GM21576 (cell line): ENCODE data around the gene CD2AP.
"Not testable (repeated sequence)": the region's sequence is repeated elsewhere in the genome, so short reads cannot be mapped to it uniquely, and the experiment has no call there.

Experiments
- ATAC-seq: cut with Tn5 transposase; IDR thresholded peaks from one replicate; pipeline ENCODE4 v1.9.1; 2021; ENCODE audit warnings: mild to moderate bottlenecking, moderate library complexity; ENCODE audit not compliant: unreplicated experiment

CD2AP gene

DNA sequence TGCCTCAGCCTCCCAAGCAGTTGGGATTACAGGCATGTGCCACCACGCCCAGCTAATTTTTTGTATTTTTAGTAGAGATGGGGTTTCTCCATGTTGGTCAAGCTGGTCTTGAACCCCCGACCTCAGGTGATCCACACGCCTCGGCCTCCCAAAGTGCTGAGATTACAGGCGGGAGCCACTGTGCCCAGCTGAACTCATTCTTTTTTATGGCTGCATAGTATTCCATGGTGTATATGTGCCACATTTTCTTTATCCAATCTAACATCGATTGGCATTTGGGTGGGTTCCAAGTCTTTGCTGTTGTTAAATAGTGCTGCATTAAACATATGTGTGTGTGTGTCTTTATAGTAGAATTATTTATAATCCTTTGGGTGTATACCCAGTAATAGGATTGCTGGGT is 78.9 kb downstream of the CD2AP start:
- not testable (repeated sequence) for ATAC-seq

DNA sequence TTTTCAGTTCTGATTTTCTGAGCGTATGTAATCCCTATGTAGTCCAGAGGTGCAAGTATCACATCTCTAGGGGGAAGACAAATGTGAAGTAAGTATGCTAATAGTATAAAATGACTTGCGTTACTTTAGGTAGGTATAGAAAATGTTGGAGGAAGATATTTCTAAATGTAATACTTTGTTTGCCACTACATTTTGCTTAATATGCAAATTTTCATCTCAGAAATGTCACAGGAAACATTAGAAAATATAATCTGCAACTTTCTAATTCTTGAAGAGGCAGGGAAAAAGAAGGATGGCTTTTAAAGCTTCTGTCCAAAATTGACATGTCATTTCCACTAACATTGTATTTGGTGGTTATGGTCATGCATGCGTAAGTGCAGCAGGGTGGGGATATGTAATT is 85.6 kb downstream of the CD2AP start:
- ATAC-seq = no peak

DNA sequence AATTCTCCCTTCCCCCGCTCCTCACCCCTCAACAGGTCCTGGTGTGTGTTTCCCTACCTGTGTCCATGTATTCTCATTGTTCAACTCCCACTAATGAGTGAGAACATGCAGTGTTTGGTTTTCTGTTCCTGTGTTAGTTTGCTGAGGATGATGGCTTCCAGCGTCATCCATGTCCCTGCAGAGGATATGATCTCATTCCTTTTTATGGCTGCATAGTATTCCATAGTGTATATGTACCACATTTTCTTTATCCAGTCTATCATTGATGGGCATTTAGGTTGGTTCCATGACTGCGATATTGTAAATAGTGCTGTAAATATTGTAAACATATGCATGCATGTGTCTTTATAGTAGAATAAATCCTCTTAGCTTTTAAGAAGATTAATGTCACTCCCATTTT is 89.0 kb downstream of the CD2AP start:
- ATAC-seq = not testable (repeated sequence)

DNA sequence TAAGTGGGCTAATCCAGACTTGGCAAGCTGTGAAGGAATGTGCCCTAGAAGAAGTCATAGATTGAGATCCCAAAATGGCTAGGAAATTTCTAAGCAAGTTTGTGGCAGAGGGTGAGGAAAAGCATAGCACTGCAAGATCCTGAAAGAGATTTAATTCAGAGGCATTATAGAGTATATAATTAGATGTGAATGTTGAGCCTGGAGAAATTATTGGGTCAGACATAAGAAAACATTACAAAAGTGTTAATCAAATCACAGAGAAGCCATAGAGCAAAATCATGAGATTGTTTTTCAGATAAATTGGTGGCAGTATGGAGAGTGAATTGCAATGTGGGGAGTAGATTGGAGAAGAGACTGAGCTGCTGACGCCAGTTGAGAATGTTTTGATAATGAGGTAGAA is 90.0 kb downstream of the CD2AP start:
- no peak for ATAC-seq

DNA sequence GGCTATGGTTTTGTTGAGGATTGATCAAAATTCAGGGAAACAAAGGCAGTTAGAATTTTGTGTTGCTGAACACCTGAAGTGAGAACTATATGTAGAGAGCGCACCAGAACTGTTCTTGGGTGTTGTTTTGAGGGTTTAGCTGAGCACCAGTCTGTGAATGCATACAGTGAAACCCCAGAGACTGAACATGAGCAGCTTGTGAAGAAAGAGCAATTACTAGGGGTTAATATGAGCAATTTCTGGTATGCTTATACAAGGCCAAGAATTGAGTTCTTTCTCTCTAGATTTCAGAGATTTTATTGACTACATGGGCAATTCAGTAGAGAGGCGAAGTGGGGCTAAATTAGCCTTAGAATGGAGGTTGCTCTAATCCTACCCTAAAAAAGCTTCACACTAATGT is 93.9 kb downstream of the CD2AP start:
- ATAC-seq = no peak

DNA sequence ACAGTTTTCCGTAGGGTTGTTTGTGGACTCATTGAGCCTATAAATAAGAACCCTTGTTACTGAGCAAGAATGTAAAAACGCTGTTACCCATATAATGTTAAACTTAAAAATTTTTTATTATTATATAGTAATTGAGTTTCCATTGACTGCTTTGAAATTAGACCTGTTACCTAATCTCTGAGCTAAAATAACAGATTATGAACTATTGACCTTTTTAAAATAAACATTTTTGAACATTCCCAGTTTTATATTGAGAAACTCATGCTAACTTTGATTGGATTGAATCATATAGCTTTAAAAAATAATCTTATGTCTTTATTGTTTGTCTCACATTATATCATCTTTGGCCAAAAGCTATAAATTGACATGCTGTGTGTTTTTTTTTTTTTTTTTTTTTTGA is 95.5 kb downstream of the CD2AP start:
- ATAC-seq = no peak

DNA sequence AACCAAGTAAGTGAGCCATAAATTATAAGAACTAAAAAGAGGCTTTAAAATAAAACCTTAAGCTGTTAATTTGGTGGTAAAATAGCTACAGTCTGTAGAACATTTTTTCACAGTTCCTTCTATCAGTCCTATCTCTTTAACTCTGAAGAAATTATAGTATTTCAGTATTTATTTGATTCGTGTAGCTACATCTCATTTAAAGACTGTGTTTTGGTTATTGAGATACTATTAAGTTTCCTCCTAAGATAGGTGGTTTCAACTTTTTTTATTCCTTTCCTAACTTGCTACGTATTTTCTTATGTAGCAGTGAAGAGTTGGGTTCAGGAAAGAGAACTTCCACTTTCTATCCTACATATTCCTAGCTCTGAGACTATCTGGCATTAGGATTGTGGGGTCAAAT is 97.2 kb downstream of the CD2AP start:
- no peak for ATAC-seq

DNA sequence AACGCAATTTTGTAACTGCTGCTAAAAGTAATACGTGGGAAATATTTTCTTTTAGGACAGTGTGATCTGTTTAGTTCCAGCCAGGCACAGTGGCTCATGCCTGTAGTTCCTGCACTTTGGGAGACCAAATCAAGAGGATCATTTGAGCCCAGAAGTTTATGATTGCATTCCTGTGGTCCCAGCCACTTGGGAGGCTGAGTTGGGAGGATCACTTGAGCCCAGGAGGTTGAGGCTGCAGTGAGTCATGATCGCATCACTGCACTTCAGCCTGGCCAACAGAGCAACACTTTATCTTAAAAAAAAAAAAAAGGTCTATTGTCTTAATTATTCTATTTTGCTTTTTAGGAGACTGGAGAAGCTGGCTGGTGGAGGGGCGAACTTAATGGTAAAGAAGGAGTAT is 101.5 kb downstream of the CD2AP start:
- ATAC-seq = no peak

DNA sequence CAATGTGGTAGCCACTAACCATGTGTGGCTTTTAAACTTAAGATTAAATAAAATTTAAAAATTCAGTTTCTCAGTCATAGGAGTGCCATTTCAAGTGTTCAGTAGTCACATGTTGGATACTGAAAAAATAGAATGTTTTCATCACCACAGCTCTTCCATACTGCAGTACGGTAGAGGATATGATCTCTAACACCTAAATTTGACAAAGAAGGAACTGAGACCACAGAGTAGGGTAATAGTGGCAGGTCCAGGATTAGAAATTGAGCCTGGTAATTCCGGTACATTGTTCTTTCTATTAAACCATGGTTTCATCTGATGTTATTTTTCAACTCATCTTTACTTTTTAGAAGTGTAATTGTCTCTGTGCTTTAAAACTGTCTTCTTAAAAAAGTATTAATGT is 104.0 kb downstream of the CD2AP start:
- ATAC-seq = peak; percentile 93

DNA sequence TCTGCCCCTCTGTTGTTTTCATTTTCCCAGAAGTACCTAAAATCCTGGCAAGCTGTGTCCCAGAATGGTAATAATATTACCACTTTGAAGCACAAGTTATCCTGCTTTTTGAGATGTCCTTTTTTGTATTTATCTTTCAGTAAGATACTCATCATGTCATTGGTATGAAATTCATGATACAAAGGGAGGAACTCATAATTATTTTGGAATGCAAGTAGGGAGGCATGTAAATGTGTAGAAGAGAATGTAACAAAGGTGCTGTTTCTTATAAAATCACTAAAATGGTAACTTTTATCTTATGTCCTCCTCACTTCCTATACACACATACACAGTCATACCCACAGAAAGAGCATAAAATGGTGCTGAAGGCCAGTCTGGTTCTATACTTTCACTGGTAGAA is 109.9 kb downstream of the CD2AP start:
- ATAC-seq = no peak

DNA sequence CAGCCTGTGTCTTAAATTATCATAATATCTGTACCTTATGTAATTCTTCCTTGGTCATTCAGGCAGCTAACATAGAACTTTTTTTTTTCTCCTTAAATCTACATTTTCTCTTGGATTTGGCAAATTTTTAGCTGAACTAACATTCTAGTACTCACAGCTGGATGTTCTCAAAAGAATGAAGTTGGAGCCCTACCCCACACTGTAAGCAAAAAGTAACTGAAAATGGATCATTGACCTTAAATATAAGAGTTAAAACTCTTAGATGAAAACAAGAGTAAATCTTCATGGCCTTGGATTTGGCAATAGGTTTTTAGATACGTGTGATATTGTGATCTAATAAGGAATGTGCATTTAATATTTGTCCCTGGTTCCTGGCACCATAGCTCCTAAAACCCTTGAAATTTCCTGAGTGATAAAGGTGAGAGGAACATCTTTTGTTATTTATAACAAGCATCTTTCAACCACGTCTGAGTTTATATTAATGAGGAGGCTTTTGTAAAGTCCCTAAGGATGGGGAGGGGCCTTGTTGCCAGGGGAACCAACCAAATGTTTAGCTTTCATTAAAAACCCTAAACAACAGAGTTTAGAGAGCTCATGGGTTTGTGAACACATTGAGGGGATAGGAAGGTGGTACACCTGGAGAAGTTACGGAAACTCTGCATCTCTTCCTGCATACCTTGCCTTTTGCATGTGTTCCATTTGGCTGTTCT is 114.7 kb downstream of the CD2AP start:
- ATAC-seq = no peak

DNA sequence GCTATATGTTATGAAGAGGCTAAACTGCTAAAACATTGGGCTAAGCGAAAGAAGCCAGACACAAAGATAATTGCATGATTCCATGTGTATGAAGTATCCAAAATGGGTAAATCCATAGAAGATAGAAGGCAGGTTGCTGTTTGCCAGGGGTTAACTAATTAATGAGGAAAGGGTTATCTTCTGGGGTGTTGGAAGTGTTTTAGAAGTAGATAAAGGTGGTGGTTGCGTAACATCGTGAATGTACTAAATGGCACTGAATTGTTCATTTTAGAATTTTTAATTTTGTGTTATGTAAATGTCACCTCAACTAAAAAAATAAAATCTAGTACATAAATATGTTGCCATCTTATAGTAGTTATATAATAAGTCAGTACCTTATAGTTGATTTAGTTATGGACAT is 116.4 kb downstream of the CD2AP start:
- no peak for ATAC-seq

DNA sequence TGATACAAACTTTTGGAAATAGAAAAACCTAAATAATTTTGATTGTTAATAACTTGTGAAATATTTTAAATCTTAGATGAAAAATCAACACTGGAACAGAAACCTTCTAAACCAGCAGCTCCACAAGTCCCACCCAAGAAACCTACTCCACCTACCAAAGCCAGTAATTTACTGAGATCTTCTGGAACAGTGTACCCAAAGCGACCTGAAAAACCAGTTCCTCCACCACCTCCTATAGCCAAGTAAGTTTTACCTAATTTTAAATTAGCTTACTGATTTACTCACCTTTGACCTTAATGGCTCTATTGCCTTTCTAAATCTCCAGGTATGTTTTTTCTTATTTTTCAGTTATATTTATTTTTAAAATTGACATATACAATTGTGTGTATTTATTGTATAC is 118.2 kb downstream of the CD2AP start:
- ATAC-seq = no peak

DNA sequence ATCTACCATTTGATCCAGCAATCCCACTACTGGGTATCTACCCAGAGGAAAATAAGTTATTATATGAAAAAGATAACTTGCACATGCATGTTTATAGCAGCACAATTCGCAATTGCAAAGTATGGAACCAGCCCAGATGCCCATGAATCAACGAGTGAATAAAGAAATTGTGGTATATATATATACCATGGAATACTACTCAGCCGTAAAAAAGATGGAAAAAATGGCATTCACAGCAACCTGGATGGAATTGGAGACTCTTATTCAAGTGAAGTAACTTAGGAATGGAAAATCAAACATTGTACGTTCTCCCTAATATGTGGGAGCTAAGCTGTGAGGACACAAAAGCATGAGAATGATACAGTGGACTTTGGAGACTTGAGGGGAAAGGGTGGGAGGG is 120.8 kb downstream of the CD2AP start:
- ATAC-seq = no peak

DNA sequence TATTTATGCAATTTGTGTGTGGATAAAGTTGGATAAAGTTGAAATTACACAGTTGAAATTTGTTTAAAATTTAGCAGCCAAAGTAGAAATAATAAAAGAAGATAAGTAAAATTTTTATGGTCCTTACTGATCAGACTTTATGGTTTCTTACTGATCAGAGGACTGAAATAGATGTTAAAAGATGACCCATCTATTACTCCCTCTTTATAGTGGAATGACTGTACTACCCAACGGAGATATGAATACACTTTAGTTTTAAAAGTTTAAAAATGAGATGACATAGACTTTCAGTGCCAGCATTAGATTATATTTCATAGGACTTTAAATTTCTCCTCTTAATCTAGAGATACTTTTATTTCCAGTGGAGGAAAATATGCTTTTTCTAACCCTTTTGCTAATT is 121.9 kb downstream of the CD2AP start:
- no peak for ATAC-seq

DNA sequence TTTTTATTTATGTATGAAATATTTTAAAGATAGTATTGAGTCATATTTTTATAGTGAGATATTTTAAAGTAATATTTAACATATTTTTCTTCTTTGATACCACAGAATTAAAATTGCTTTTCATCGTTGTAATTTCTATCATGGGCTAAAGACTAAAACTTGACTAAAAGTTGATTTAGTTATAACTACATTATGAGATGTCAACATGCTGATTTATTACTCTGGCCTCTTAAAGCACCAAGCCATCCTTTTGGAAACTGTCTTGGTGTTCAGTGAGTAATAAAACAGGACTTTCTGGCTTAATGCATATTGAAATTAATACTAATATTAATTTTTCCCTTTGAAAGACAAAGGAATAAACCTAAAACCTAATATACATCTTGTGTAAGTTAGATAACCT is 125.6 kb downstream of the CD2AP start:
- ATAC-seq = no peak

DNA sequence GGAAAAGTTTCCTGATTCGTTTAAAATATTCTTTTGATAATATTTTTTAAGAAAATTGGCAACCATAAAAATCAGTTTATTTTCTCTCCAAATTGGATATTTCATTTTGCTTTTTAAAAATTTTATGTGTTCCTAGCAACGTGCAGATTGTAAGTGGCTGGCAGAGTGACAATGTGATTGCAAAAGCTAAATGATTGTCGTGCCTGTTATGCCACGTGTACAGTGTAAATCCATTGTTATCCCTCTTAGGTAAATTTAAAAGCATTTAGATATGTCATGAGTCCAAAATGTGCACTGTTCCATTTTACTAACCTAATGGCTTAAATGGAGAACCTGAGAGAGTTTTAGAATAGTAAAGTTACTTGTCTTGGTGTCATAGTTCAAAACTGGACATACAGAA is 126.4 kb downstream of the CD2AP start:
- ATAC-seq = no peak

DNA sequence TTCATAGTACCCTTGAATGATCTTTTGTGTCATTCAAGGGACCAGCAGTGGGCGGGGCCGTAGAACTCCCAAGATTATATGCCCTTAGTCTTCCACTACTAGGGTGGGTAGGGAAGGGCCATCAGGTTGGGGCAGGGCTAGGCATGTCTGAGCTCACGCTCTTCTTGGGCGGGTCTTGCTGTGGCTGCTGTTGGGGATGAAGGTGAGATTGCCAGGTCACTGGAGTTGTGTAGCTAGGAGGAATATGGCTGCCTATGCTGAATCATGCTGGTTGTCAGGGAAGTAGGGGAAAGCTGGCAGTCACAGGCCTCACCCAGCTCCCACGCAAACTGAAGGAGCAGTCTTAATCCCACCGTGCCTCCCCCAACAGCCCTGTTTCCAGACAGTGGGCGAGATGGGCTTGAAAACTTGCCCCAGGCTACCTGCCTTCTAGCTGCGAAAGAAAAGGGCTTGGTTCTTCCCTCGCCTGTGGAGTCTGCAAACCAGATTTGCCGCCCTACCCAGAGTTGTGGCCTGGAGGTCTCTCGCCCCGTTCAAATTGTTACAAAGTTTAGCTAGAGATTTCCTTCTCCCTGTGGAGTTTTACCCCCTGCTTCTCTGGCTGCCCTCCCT is 144.4 kb downstream of the CD2AP start:
- no peak for ATAC-seq

DNA sequence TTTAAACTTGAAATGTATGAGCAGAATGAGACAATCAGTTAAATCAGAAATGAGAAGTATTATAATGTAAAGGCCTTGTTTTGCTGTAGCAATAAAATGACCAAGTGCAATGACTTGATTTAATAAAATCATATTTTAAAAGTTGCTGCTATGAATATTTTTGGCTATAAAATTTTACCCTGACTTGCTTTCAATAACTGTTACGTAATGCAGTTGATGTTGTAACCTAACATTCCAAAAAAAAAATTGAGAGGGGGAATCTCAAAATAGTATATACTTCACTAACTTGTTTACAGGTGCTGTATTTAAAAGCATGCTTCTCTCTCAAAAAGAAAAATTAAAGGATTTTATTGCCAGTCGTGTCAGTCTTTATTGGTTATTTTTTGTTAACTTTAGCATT is 149.2 kb downstream of the CD2AP start:
- ATAC-seq = no peak

DNA sequence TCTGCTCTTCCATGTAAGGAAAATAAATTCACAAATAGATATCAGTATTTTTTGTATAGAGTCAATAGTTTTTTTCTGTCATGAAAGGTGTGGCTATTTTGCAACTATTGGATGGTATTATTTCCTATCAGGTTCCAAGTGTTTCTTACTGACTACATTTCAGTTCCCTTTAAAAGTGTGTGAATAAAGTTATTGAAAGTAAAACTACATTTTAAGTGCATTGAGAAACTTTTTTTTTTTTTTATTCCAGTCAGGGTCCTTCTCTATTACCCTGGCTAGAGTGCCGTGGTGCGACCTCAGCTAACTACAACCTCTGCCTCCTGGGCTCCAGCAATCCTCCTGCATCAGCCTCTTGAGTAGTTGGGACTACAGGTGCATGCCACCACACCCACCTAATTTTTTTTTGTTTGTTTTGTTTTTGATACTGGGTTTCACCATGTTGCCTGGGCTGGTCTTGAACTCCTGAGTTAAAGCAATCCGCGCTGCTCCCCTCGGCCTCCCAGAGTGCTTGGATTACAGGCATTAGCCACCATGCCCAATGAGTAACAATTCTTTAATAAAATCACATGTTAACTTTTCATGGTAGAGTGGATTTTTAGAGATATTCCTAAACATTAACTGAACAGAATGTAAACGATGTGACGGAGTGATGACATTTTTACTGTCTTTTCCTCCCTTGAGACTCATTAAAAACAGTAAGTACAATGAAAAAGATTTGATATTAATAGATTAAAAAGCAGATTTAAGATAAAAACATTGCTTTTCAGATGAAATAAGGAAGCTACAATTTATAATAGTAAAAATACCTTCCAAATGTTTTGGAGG is 151.1 kb downstream of the CD2AP start:
- no peak for ATAC-seq

DNA sequence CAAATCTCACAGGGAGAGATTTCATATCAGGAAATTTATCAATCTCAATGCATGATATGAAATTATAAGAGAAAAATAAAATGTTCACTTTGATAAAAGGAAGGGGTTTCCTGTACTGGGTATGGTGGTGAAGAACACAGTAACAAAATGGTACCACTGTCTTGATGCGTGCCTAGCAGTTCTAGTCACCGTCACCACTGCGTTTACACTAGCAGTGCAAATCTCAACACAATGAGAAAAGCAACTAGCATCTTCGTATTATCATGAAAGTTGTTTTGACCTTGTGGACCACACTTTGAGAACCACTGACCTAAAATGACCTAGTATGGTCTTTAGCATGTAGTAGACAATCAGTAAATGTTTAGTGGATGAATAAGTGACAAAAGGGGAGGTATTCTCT is 152.4 kb downstream of the CD2AP start:
- ATAC-seq = no peak

DNA sequence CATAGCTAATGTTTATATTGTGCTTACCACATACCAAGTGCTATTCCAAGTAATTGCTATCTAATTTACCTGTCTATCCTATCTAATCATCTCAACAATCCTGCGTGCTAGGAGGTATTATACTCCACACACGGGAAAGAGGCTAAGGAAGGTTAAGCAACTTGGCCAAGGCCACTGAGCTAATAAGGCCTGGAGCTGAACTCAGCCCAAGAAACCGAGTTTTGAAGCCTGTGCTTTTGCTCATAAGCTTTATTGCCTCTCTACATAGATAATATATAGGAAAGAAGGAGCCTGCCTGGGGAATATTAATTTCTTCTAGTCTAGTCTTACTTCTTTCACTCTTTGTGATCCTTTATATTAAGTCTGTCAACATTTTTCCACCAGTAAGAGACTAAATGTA is 153.0 kb downstream of the CD2AP start:
- ATAC-seq = no peak
